HG02852 (cell line): ENCODE results near the gene CSNK1G1.
"Not testable (repeated sequence)": the region's sequence is repeated elsewhere in the genome, so short reads cannot be mapped to it uniquely, and the experiment has no call there.

Experiments
- ATAC-seq: cut with Tn5 transposase; IDR thresholded peaks from one replicate; pipeline ENCODE4 v1.9.1; 2021; ENCODE audit warnings: mild to moderate bottlenecking, moderate library complexity; ENCODE audit not compliant: unreplicated experiment

Gene CSNK1G1

GRCh38 chr15:64355944-64356709 is at the start of gene CSNK1G1:
TSS of gene CSNK1G1 (minus strand) at chr15:64356173. CDS start at chr15:64300499, 55,674 bp downstream.
- peak; percentile 97 for ATAC-seq

GRCh38 chr15:64400583-64400982 is 44.6 kb upstream of the CSNK1G1 start:
- no peak for ATAC-seq

- no peak for ATAC-seq
Observed at GRCh38 chr15:64398575-64398974, 42.6 kb upstream of the CSNK1G1 start.

- ATAC-seq: no peak
Observed at GRCh38 chr15:64396789-64397188, 40.8 kb upstream of the CSNK1G1 start.

GRCh38 chr15:64392471-64392870 is 36.5 kb upstream of the CSNK1G1 start:
- not testable (repeated sequence) for ATAC-seq

- ATAC-seq: no peak
Observed at GRCh38 chr15:64389036-64389435, 33.1 kb upstream of the CSNK1G1 start.

- ATAC-seq: peak; percentile 97
Observed at GRCh38 chr15:64387562-64388168, 31.7 kb upstream of the CSNK1G1 start, which contains the start of gene TRIP4. TSS of gene TRIP4 (plus strand) at chr15:64387836. CDS start at chr15:64387864, 28 bp downstream.

GRCh38 chr15:64386291-64386690 is 30.3 kb upstream of the CSNK1G1 start:
- no peak for ATAC-seq

GRCh38 chr15:64383760-64384159 is 27.8 kb upstream of the CSNK1G1 start:
- ATAC-seq: no peak

GRCh38 chr15:64381000-64381751 is 25.2 kb upstream of the CSNK1G1 start, which contains the start of gene PCLAF:
TSS of gene PCLAF (minus strand) at chr15:64381441. CDS start at chr15:64381371, 70 bp downstream.
- peak; percentile 99 for ATAC-seq

- ATAC-seq: not testable (repeated sequence)
Observed at GRCh38 chr15:64380130-64380870, 24.3 kb upstream of the CSNK1G1 start.

- ATAC-seq: no peak
Observed at GRCh38 chr15:64379216-64379960, 23.4 kb upstream of the CSNK1G1 start.

GRCh38 chr15:64373360-64373759 is 17.4 kb upstream of the CSNK1G1 start:
- no peak for ATAC-seq

GRCh38 chr15:64371383-64371782 is 15.4 kb upstream of the CSNK1G1 start:
- not testable (repeated sequence) for ATAC-seq

GRCh38 chr15:64369078-64369607 is 13.2 kb upstream of the CSNK1G1 start:
- no peak for ATAC-seq

- ATAC-seq: no peak
Observed at GRCh38 chr15:64361259-64361658, 5.3 kb upstream of the CSNK1G1 start.

GRCh38 chr15:64356710-64357040 is 702 bp upstream of the CSNK1G1 start:
- no peak for ATAC-seq

- ATAC-seq: peak; percentile 18
Observed at GRCh38 chr15:64355348-64355943, 527 bp downstream of the CSNK1G1 start.

GRCh38 chr15:64354688-64355344 is 1.2 kb downstream of the CSNK1G1 start:
- no peak for ATAC-seq
